CD4-positive, alpha-beta T cell (primary cell): ENCODE results near the gene STRIT1. TPM values are rescaled to one million over a fixed set of nuclear protein-coding genes. Genes with fewer than 3 reads are reported as not detected.

Source experiments
- ATAC-seq: fragments of 200-7000 bp; cut with Tn5 transposase; one replicate; pipeline ENCODE4 v1.10.0; 2022; ENCODE audit warnings: mild to moderate bottlenecking; ENCODE audit not compliant: poor library complexity
- CTCF ChIA-PET: fragments of 350-600 bp; sonication (Branson Sonifier 250); formaldehyde crosslinking; loops from one replicate; lab custom pipeline; 2021; ENCODE audit warnings: antibody characterized with exemption, inconsistent platforms; lab: Charles Lee
- POLR2A ChIA-PET: fragments of 350-600 bp; sonication (Branson Sonifier 250); formaldehyde crosslinking; loops from one replicate; lab custom pipeline; 2021; ENCODE audit warnings: antibody characterized with exemption, inconsistent platforms; lab: Charles Lee
- DNase-seq, 14 experiments: peaks; one replicate each; pipeline ENCODE4 v3.0.0-alpha.2; 2013 to 2020; ENCODE audit warnings: mixed read lengths in 2 of 14
- H3K27ac ChIP-seq, 2 donors: one replicate each; pipeline versions ENCODE4 v1.5.1 to v1.7.0; 2013; ENCODE audit warnings: low read length in 2 of 2, low read depth in 1 of 2, mild to moderate bottlenecking in 1 of 2
- H3K27me3 ChIP-seq, 2 experiments: 1 replicate in 1 of 2; 2 replicates in 1 of 2; pipeline versions ENCODE4 v1.6.1 to v1.7.0; 2013; ENCODE audit warnings: low read length in 2 of 2, control low read depth in 1 of 2, mild to moderate bottlenecking in 1 of 2, moderate library complexity in 1 of 2; ENCODE audit not compliant: insufficient read depth in 2 of 2, control insufficient read depth in 1 of 2
- H3K36me3 ChIP-seq: one replicate; pipeline ENCODE4 v1.6.1; 2013; ENCODE audit warnings: low read length, control low read depth; ENCODE audit not compliant: insufficient read depth
- H3K4me1 ChIP-seq: one replicate; pipeline ENCODE4 v1.6.1; 2013; ENCODE audit warnings: low read length, control low read depth; ENCODE audit not compliant: insufficient read depth
- H3K4me3 ChIP-seq: one replicate; pipeline ENCODE4 v1.5.1; 2013; ENCODE audit warnings: mild to moderate bottlenecking, low read length, moderate library complexity
- H3K9me3 ChIP-seq, 2 experiments: 1 replicate in 1 of 2; 2 replicates in 1 of 2; pipeline versions ENCODE4 v1.6.1 to v1.7.0; 2013; ENCODE audit warnings: low read length in 2 of 2, mild to moderate bottlenecking in 2 of 2, control low read depth in 1 of 2, moderate library complexity in 1 of 2; ENCODE audit not compliant: control insufficient read depth in 1 of 2, insufficient read depth in 1 of 2
- H3K27ac Mint-ChIP-seq: one replicate; pipeline ENCODE4 v1.8.0; 2020; ENCODE audit warnings: mixed read lengths
- H3K27me3 Mint-ChIP-seq: one replicate; pipeline ENCODE4 v1.8.0; 2021; ENCODE audit warnings: mixed read lengths
- H3K36me3 Mint-ChIP-seq: one replicate; pipeline ENCODE4 v1.8.0; 2021; ENCODE audit warnings: low read depth, mixed read lengths
- H3K4me1 Mint-ChIP-seq: one replicate; pipeline ENCODE4 v1.8.0; 2021; ENCODE audit warnings: low read depth, mixed read lengths
- H3K4me3 Mint-ChIP-seq: one replicate; pipeline ENCODE4 v1.8.0; 2020; ENCODE audit warnings: mild to moderate bottlenecking, mixed read lengths
- H3K9me3 Mint-ChIP-seq: one replicate; pipeline ENCODE4 v1.8.0; 2020; ENCODE audit warnings: mixed read lengths
- intact Hi-C, 2 experiments: fragments of 100-400 bp; cut with DNase I in 1 of 2; cut with micrococcal nuclease in 1 of 2; formaldehyde crosslinking; loops; one replicate each; pipeline versions ENCODE4 v1.15.1 to v1.9.0; 2023 to 2025; cut with DNase I, micrococcal nuclease
- total RNA-seq, 174 experiments: library from RNA in 2 of 174; stranded (reverse) in 2 of 174; gene quantifications; one replicate each; pipeline ENCODE4 v1.2.3 and lab custom pipeline; 2021 to 2026
- TF ChIP-seq, protein P1 (sequence below): fragments of 200-600 bp; IDR thresholded peaks from one replicate; pipeline ENCODE4 v1.8.0; 2022; ENCODE audit warnings: antibody characterized with exemption, mild to moderate bottlenecking

Gene STRIT1
- total RNA-seq, 2 experiments from 2014 or later = not detected

DNA sequence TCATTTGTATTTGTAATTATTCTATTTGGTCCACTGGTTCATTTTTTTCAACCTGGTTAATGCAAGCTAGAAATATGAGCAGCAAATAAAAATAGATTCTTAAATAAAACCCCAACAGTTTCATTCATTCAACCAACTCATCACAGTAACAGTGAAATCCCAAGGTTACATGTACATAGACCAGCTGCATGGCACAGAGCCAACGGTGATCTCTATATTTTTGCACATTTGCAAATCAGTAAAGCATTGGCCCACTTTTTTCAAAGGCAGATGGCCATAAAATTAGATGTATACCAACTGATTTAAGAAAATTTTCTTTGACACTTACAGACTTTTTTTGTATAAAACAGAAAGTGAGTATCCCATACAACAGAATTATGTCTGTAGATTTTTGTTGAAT, 49.3 kb downstream of the STRIT1 start:
- no peak overlapping the region for H3K27ac Mint-ChIP-seq
- H3K4me3 ChIP-seq = no peak overlapping the region
- DNase-seq = no peak
- H3K4me1 ChIP-seq = no peaks in the 10 kb centered on the region
- no peaks in the 10 kb centered on the region for H3K4me1 Mint-ChIP-seq
- no peaks in the 10 kb centered on the region for H3K9me3 Mint-ChIP-seq
- TF ChIP-seq, protein P1, sequence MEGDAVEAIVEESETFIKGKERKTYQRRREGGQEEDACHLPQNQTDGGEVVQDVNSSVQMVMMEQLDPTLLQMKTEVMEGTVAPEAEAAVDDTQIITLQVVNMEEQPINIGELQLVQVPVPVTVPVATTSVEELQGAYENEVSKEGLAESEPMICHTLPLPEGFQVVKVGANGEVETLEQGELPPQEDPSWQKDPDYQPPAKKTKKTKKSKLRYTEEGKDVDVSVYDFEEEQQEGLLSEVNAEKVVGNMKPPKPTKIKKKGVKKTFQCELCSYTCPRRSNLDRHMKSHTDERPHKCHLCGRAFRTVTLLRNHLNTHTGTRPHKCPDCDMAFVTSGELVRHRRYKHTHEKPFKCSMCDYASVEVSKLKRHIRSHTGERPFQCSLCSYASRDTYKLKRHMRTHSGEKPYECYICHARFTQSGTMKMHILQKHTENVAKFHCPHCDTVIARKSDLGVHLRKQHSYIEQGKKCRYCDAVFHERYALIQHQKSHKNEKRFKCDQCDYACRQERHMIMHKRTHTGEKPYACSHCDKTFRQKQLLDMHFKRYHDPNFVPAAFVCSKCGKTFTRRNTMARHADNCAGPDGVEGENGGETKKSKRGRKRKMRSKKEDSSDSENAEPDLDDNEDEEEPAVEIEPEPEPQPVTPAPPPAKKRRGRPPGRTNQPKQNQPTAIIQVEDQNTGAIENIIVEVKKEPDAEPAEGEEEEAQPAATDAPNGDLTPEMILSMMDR = no peak
- H3K36me3 Mint-ChIP-seq = no peaks in the 10 kb centered on the region
- ChIA-PET POLR2A (no interaction called here), CTCF (no interaction called here)
- no peak overlapping the region for H3K27ac ChIP-seq
- no peaks in the 10 kb centered on the region for H3K27me3 ChIP-seq
- H3K27me3 Mint-ChIP-seq = no peaks in the 10 kb centered on the region
- intact Hi-C loops = no loop called here
- peaks cover 0 to 16% of the 10 kb centered on the region in 2 experiments for H3K9me3 ChIP-seq
- no peak for ATAC-seq
- H3K36me3 ChIP-seq = no peaks in the 10 kb centered on the region
- no peak overlapping the region for H3K4me3 Mint-ChIP-seq

DNA sequence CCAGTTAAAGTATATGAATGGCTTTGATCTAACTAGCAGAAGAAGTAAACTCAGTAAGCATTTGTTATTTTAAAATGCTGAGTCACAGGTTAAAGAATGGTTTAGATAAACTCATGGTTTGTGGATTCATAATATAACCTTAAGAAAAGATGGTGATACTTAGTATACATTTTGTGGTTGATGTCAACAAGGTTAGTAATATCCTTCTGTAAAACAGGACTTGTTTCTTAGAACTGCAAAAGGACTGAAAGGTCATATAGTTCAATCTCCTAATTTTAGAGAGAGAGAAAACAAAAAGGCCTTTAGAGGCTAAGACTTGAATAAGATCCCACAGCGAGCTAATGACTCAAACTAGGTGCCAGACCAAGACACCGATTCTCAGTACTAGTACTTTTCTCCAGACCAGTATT, 50.0 kb downstream of the STRIT1 start:
- Mint-ChIP-seq H3K27ac (no peak overlapping the region), H3K36me3 (no peaks in the 10 kb centered on the region), H3K27me3 (no peaks in the 10 kb centered on the region), H3K4me1 (no peaks in the 10 kb centered on the region), H3K9me3 (no peaks in the 10 kb centered on the region), H3K4me3 (no peak overlapping the region)
- DNase-seq = no peak
- no peaks in the 10 kb centered on the region for H3K4me1 ChIP-seq
- TF ChIP-seq, protein P1 = no peak
- H3K27ac ChIP-seq = no peak overlapping the region
- H3K9me3 ChIP-seq = peaks cover 0 to 17% of the 10 kb centered on the region in 2 experiments
- intact Hi-C loops = no loop called here
- ChIA-PET POLR2A (no interaction called here), CTCF (no interaction called here)
- ATAC-seq = no peak
- no peak overlapping the region for H3K4me3 ChIP-seq
- H3K27me3 ChIP-seq = no peaks in the 10 kb centered on the region
- H3K36me3 ChIP-seq = no peaks in the 10 kb centered on the region

DNA sequence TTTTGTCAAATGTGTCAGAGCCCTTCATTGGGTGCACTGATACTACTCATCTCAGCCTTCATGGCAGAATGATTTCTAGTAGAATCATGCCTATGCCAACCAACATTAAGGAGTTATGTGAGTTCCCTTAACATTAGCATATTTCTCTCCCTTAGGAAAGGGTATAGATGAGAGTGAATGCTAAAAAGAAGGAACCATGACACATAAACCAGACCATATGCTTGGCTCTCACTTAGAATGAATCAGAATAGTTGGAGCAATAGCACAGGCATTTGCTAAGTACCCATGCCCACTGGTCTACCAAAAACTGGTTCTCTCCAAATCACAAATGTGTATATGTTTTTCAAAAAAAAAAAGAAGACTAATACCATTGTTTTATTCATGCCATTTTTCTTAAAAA, 51.1 kb downstream of the STRIT1 start:
- intact Hi-C loops = no loop called here
- no peak overlapping the region for H3K4me3 Mint-ChIP-seq
- Histone ChIP-seq H3K4me3 (no peak overlapping the region), H3K4me1 (no peaks in the 10 kb centered on the region), H3K27ac (no peak overlapping the region), H3K36me3 (no peaks in the 10 kb centered on the region), H3K9me3 (peaks cover 0 to 17% of the 10 kb centered on the region in 2 experiments), H3K27me3 (no peaks in the 10 kb centered on the region)
- H3K36me3 Mint-ChIP-seq = no peaks in the 10 kb centered on the region
- H3K9me3 Mint-ChIP-seq = no peaks in the 10 kb centered on the region
- DNase-seq = no peak
- no peaks in the 10 kb centered on the region for H3K27me3 Mint-ChIP-seq
- H3K4me1 Mint-ChIP-seq = no peaks in the 10 kb centered on the region
- H3K27ac Mint-ChIP-seq = no peak overlapping the region
- CTCF ChIA-PET = no interaction called here
- TF ChIP-seq, protein P1 = no peak
- POLR2A ChIA-PET = no interaction called here
- no peak for ATAC-seq
